CD4-positive, alpha-beta T cell treated with Interleukin-4 for 1 hour (primary cell): Measurements from ENCODE around the gene ZDHHC12.

Experiments
- DNase-seq, 2 donors: peaks; one replicate each; pipeline ENCODE4 v3.0.0-alpha.2; 2020 to 2022

ZDHHC12 gene

DNA sequence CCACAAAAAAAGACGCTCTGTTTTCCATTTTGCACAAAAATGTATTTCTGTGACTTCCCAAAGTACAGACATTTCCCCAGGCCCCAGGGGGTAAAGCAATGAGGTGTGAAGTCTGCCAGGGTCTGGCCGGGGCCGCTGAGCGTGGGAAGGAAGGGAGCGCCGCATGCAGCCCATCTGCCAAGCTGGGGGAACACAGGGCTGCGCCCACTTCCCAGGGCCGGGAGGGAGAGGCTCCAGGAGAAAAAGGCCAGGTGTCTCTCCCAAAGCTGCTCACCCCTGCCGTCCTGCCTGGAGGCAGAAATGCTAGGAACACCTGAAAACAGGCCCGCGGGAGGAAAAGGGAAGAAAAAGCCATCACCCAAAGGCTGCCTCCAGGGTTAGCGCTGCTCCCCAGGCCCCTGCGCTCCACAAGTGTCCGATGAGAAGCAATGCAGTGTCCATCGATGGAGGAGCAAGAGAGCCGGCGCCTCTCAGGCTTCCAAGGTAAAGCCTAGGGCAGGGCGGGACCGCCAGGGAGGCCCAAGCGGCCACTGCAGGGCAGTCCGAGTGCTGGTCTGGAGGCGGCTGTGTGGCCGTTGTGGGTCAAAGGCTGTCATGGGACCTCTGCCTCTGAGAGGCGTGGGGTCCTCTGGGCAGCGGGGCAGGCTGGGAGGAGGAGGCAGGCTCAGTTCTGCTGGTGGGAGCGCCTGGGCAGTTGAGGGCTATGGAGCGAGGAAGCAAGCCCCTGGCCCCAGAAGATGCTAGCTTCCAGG is 6.0 kb upstream of the ZDHHC12 start:
- no peak for DNase-seq

DNA sequence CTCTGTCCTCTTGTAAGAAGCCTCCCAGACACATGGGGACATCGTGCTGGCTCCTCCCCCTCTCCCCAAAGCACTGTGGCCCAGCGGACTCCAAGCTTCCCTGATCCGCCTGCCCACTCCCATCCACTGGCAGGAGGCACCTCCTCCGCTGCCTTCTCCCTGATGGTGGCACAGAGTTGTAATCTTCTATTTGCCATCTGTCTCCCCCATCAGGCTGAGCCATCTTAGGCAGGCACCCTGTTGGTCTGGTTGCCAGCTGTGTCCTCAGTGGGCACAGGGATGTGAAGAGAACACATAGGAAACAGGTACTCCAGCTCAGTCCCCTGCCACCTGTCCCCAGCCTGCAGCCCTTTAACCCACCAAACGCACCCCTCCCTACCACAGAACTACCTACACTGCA is 5.4 kb upstream of the ZDHHC12 start:
- DNase-seq: no peak

DNA sequence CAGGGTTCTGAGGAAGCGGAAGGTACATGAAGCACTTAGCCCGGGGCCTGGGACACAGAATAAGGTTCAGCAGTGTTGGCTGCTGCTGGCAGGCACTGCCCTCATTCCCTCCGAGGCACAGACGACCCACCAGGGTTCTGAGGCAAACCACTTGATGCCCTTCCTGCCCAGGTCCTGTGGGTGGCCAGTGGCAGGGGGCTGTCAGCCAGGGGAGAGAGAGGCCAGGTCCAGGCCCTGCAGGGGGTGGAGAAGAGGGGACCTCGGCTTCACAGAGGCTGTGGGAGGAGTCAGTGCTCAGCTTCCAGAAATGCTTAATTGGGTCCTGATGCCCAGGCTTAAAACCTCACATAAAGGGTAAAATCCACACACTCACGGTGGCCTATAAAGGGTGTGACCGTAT is 4.4 kb upstream of the ZDHHC12 start:
- DNase-seq: no peak

DNA sequence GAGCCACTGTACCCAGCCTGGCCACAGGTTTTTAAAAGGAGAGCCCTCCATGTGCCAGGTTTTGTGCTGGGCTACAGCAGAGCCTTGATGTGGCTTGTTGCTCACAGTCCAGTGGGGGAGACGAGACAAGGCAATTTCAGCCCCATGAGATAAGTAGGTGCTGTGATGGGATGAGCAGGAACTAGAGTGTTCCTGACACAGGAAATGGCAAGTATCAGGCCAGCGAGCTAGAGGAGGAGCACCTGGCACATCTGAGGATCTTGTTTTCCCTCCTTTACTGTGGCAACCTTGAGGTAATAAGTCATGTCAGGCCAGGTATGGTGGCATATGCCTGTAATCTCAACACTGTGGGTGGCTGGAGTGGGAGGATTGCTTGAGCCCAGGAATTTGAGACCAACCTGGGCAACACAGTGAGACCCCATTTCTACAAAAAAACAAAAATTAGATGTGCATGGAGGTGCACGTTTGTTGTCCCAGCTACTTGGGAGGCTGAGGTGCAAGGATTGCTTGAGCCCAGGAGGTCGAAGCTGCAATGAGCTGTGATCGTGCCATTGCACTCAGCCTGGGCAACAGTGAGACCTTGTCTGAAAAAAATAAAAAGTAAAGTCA is 3.8 kb upstream of the ZDHHC12 start:
- no peak for DNase-seq

DNA sequence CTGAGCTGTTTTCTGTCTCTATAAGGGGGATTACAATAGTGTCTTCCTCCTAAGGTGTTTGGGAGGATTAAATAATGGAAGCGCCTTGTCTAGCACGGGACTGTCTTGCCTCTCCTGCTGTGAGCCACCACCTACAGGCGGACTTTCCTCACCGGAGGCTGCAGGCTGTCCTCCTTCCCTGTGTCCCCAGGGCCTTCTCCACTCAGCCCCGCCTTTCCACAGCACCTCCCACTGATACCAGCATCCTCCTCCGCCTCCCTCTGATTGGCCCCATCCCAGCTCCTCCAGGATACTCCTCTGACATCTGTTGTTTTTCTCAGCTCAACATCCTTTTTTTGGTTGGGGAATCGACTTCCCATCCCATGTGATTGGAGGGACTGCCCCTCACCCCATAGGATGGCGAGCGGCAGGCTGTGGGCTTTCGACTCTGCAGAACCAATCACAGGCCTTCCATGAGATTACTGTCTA is 851 bp upstream of the ZDHHC12 start:
- DNase-seq: peak; percentile 29 to 51

DNA sequence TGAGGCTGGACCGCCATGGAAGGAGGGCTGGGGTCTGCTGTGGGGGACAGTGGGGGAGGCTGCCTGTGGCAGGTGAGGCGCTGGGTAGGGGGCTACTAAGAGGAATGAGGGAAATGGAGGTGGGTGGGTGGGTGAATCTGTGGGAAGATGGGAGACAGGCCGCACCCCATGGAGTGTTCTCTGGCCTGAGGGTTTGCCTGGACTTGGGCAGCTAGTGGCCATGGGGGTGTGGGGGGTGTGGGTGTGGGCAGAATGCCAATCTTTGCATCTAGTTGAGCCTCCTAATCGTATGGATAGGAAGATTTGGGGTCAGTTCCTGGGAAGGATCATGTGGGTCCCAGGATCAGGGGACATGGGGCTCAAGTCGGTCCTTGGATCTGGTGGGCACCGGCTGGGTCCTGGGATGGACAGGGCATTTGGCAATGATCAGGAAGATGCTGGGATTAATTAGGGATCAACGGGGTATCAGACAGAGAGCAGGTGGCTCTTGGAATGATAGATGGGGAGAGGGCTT is 518 bp downstream of the ZDHHC12 start:
- DNase-seq: no peak

DNA sequence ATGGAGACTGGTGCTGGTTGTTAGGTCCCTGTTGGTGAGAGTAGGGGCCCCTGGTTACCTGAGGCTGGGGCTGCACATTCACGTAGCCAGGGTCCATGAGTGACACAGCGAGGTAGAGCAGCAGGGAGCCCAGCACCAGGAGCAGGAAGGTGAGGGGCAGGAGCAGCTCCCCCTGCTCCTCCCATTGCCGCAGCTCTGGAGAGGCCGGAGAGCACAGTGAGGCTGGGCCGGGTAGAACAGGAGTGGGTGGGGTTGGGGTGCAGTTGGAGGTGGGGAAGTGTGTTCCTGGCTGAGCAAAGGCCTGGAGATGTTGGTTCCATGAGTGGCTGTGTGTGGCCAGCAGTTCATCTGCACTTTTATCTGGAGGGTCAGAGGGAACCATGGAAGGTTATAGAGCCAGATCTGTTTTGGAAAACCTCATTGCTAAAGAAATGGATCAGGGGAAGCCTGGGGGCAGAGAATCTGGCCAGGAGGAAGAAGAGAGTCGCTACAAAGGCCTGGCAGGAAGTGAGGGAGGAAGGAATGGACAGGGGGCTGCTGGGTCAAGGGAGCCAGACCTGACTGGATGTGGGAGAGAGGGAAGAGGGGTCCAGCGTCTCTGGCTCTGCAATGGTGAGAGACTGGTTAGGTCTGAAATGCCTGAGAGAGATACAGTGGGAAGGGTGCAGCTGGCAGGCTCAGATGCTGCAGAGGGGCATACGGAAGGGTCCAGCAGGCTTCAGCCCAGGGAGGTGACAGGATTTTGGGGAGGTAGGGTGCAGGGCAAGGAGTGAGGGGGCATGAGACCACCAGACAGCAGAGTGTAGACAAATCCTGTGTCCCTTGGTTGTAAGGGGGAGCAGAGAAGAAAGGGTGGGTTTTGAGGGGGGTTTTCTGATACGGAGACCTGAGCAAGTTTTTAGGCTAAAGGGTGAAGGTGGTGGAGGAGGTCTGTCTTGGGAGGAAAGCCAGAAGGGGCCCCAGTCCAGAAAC is 1.3 kb downstream of the ZDHHC12 start:
- DNase-seq: no peak

DNA sequence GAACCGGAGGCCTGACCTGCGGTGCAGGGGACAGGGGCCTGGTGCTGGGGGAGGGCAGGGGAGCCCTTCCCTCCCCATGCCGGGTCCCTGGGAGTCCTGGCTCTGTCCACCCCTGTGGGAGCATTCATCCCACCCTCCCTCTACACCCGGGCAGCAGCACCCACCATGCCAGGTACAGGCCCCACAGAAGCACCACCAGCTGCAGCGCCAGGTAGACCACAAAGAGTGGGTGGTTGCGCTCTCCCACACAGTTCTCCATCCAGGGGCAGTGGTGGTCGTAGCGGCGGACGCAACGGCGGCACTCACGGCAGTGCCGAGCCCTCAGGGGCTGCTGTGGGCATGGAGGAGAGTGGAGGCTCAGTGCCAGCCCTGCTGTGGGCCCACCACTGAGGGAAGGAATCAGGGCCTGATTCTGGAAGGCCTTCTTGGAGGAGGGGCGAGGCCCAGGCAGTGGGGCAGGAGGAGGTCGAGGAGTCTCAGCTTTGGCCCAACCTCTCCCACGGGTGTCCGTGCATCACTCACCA is 2.4 kb downstream of the ZDHHC12 start:
- no peak for DNase-seq

DNA sequence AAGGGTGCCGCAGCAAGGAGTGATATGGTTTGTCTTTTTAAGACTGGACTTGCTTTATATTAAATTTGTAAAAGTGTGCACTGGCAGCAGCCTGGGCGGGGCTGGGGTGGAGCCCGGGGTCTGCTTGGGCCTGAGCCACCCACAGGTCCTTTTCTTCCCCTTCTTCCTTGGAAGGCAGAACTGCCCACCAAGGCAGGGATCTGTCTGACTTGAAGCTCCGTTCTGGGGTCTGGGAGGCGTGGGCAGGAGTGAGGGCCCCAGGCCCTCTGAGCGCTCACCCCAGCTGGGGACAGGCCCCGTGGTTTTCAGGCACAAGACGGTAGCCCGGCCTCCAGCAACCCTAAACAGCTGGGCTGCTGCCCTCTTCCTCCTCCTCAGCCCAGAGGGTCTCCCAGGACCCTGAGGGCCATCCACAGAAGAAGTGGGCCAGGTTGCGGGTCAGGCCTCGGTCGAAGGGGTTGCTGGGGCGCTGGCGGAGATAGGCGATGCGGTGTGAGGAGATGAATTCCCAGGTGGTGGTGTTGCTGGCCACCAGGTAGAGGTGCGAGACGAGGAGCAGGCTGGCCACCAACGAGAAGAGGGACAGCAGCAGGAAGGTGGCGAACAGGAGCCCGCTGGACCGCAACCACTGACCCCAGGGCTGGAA is 3.0 kb downstream of the ZDHHC12 start:
- no peak for DNase-seq

DNA sequence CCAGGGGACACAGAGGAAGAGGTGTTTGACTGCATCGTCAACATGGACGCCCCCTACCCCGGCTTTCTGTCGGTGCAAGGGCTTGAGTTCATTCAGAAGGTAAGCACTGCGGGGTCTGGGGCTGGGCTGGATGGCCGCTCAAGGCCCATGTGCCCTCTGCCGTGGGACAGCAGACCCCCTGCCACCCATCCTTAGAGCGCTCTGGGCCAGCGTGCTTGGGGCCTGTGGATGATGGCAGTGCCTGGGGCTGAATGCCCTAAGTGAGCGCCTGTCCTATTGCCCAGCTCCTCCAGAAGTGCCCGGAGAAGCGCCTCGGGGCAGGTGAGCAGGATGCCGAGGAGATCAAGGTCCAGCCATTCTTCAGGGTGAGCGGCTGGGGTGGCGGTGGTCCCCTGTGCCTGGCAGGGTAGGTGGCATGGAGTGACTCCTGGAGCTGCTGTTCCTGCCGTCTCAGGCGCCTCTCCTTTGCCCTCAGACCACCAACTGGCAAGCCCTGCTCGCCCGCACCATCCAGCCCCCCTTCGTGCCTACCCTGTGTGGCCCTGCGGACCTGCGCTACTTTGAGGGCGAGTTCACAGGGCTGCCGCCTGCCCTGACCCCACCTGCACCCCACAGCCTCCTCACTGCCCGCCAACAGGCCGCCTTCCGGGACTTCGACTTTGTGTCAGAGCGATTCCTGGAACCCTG is 3.9 kb downstream of the ZDHHC12 start:
- no peak for DNase-seq

DNA sequence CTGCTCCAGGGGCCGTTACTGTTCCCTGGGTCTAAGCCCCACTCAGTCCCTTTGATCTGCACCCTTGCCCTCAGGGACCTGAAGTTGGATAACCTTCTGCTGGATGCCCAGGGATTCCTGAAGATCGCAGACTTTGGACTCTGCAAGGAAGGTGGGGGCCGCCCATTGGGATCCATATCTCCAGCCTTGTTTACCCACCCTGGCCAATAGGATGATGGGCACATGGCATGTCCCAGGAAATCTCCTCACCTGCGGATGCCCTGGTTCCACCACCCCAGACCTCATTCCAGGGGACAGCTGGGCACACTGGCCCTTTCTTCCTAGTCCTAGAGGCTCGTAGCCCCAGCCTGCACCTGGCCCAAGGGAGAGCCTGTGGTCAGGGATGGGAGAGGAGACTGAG is 5.5 kb downstream of the ZDHHC12 start:
- DNase-seq: no peak

DNA sequence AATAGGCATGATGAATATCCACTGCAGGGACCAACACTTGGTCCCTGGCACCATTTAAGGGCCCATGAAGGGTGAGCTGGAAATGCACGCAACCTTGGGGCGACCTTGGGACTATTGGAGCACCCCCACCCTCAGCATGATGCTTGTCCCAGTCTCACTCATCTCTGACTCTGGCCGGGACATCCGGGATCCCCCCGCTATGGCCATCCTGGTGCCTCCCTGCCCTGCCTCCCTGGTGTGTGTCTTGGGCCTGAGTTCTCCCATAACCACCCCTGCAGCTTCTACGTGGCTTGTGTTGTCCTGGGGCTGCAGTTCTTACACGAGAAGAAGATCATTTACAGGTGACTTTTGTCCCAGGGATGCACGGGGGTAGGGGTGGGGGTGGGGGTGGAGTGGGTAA is 5.9 kb downstream of the ZDHHC12 start:
- DNase-seq: no peak

DNA sequence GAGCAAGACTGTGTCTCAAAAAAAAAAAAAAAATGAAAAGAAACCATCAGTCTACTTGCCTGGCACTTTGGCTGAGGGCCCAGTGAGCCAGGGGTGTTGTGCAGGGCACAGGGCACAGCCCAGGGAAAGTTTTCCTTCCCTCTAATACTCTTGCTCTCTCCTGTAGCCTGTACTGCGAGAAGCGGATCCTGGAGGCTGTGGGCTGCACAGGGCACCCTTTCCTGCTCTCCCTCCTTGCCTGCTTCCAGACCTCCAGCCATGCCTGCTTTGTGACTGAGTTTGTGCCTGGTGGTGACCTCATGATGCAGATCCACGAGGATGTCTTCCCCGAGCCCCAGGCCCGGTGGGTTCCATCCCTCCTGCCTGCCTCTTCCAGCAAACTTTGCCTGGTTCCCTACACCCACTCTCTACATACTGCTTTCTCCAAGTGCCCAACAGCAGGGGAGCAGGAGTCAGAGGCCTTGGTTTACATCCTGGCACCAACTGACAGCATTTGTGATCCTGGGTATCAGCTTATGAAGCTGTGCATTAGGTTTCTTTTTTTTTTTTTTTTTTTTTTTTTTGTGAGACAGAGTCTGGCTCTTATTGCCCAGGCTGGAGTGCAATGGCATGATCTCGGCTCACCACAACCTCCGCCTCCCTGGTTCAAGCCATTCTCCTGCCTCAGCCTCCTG is 7.2 kb downstream of the ZDHHC12 start:
- DNase-seq: no peak

DNA sequence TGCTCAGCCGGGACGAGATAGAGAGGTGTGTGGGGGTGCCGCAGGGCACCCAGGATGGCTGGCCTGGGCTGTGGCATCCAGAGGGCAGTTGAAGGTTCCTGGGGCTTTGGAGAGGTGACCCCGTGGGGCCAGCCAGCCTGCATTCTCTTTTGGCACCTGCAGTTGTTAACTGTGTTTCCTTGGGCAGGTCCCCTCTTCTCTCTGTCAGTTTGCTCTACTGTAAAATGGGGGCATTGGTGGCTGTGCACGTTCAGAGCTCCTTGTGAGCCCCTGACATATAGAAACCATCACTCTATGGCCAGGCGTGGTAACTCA is 8.5 kb downstream of the ZDHHC12 start:
- DNase-seq: no peak

DNA sequence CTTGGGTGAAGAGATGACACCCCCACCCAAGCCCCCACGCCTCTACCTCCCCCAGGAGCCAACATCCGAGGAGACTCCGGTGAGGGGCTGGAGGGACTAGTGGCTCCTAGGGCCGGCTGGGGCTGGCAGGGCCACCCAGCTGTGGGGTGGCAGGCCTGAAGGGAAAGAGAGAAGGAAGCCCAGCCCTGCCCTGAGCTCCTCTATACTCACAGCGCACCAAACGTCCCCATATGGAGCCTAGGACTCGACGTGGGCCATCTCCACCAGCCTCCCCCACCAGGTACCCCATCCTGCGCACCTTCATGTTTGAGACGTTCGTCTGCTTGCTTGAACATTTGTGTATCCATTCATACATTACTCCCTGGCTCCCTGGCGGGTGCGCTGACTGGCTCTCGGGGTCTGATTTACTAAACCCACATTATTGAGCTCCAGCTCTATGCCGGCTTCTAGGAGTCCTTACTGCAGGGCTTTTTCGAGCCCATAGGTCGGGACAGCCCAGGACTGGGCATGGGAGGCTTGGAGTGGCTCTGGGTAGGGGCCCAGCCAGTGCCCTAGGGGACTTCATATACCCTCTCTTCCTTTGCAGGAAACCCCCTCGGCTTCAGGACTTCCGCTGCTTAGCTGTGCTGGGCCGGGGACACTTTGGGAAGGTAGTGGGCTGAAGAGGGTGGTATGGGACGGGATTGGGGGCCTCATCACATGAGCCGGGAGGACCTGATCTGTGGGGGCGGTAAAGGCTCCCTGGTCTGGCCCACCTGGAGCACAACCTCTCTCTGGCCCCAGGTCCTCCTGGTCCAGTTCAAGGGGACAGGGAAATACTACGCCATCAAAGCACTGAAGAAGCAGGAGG is 9.1 kb downstream of the ZDHHC12 start:
- no peak for DNase-seq

DNA sequence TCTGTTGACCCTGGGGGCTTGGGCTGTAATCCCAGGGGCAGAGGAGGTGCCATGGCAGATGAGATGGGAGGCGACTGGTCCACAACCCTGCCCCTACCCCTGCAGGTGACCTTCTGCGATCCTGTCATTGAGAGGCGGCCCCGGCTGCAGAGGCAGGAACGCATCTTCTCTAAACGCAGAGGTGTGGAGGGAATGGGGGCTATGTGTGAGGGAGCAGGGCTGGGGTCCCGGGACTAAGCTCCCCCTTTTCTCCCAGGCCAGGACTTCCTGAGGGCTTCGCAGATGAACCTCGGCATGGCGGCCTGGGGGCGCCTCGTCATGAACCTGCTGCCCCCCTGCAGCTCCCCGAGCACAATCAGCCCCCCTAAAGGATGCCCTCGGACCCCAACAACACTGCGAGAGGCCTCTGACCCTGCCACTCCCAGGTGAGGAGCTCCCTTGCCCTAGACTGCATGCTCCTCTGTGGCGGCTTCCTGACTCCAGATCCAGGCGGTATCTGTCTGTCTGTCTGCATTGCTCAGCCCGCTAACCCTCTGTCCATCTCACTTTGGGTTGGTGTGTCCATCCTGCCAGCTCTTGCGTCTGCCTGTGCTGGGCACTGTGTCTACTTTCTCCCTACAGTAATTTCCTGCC is 9.9 kb downstream of the ZDHHC12 start:
- DNase-seq: no peak

DNA sequence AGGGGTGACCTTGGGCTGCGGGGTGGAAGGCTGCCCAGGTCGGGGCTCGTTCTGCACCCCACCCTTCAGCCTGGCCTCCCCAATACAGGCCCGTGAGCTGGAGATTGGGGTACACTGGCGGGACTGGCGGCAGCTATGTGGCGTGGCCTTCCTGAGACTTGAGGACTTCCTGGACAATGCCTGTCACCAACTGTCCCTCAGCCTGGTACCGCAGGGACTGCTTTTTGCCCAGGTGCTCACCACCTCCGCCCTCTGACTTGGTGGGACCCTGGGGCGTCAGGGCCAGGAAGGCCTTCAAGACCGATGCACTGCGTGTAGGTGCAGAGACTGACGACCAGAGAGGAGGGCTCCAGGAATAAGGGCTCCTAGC is 10.5 kb downstream of the ZDHHC12 start:
- no peak for DNase-seq

DNA sequence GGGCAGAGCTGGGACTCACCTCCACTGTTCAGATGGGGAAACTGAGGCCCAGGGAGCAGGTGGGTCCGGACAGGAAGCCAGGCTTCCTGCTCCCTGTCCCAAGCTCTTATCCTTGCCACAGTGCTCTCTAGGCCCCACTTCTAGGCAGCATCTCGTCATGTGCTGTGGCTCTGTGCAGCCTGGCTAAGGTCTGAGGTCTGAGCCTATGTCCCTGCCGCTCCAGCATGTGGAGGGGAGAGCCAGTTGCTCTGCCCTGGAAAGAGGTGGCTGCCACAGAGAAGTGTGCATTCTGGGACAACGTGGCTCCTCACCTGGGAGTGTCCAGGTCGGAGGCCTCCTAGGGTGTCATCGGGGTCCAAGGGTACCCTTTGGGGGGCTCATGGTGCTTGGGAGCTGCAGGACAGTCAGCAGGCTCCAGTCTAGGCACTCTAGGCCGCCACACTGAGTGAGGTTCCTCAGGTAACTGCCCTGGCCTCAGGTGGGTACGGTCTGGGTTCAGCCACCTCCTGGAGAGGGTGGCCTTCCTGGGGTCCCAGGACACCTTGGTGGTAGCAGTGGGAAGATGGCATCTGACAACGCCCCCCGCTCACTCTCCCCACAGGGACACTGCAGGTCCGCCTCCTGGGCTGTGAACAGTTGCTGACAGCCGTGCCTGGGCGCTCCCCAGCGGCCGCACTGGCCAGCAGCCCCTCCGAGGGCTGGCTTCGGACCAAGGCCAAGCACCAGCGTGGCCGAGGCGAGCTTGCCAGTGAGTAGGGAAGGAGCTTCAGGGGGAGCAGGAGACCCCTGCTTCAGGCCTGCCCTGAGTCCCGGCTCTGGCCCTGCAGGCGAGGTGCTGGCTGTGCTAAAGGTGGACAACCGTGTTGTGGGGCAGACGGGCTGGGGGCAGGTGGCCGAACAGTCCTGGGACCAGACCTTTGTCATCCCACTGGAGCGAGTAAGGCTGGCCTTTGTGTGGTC is 11.2 kb downstream of the ZDHHC12 start:
- no peak for DNase-seq

DNA sequence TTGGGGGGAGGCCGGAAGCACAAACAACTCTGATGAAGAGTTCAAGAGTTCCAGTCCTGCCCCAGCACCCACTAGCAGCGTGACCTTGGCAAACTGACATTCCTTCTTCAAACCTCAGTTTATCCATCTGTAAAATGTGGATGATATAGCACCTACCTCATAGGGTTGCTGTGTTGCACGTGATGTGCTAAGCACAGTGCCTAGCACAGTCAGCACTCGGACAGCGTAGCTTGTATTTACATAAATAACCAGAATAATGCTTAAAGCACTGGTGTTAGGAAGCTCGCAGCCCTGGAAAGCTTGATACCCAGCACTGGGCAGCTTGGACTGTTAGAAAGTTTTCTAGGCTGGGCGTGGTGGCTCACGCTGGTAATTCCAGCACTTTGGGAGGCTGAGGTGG is 16.5 kb downstream of the ZDHHC12 start:
- no peak for DNase-seq
